Pulmonary artery endothelial cell (primary cell): ENCODE data around the gene ABHD17A. TPM values are rescaled to one million over a fixed set of nuclear protein-coding genes. Genes with fewer than 3 reads are reported as not detected.

Experiments
- DNase-seq: peaks from one replicate; pipeline ENCODE4 v3.0.0-alpha.2; 2011; ENCODE audit warnings: low read depth, low spot score
- total RNA-seq: library from RNA; depleted of rRNA; stranded (reverse); fragments of >200 nt; gene quantifications from 2 replicates; pipeline ENCODE4 v1.2.3, GENCODE V29; 2014

Gene ABHD17A
- total RNA-seq, 1 donor from 2014 or later, result 128 TPM

DNA sequence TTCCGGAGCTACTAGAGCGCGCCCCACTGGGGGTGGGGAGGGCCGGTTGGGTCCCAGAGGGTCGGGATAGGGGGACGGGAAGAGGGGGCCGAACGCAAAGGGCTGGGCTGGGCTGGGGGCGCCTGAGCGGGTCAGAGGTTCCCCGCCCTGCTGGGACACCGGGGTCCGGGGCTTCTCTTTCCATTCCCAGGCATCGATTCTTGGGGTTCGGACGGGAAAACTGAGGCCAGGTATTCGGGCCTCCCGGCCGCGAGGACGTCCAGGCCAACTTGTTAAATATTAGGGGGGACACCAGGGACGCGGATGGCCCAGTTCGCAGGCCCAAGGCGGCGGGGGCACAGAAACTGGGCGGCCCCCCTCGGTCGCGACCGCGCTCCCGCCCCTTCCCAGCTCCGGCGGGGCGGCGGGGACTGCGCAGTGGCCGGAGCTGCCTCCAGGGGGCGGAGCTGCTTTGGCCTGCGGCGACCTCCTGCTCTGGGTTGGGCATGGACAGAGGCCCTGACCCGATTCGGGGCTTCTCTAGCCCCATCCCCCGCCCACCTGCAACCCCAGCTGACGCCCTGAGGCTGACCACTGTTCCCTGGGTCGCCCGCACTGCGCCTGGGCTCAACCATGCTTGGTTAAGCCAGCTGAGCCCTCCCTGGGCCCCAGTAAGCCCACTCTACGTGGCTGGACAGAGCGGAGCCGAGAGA, 20.7 kb downstream of the ABHD17A start:
- DNase-seq, result no peak

DNA sequence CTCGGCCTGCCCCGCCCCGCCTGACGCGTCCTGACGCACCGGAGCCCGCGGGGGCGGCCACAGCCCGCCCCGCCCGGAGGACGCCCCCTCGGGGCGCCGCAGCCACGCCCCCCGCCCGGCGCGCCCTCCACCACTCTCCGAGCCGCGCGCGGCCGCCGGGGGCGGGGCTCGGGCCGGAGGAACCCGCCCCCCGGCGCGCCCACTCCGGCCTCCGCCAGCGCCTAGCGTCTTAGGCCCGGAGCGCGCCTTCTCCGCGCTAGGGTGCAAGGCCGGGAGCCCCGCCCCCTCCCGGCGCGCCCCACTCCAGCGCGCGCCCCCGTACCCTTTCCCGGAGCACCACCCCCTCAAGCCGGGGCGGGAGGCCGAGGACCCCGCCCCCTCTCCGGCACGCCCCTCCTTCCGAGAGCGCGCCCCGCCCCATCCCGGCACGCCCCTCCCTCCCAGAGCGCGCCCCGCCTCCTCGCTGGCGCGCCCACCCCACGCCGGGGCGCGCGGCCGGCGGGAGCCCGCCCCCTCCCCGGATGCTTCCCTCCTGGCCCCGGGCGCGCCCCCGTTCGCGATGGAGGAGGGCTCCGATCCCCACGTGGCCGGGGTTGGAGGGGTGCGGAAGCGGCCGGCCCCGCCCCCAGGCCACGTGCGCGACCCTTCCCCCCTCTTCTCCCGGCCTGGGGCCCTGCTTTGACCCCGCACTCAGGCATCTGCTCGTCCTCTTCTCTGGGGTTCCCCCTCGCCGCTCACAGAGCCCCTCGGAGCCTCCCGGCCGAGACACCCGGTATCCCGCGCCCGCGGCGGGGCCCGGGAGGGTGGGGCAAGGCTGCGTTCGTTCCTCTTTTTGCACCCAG, 21.4 kb downstream of the ABHD17A start:
- no peak for DNase-seq

DNA sequence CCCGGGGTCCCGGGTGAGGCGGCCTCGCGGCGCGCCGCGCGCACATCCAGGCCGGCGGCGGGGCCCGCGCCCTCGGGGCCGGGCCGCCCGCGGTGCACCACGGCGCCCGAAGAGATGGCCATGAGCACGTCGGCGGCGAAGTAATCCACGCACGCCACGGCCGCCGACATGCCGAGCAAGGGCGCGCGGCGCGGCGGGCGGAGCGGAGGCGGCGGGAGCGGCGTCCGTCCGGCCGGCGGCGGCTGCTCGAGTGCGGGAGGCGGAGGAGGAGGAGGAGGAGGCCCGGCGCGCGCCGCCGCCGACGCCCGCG, 22.0 kb downstream of the ABHD17A start, which contains the start of gene KLF16:
TSS of gene KLF16 (minus strand) at position 252 of the 310 bp plus-strand sequence. CDS start at position 170, 82 bp downstream.
- no peak for DNase-seq

DNA sequence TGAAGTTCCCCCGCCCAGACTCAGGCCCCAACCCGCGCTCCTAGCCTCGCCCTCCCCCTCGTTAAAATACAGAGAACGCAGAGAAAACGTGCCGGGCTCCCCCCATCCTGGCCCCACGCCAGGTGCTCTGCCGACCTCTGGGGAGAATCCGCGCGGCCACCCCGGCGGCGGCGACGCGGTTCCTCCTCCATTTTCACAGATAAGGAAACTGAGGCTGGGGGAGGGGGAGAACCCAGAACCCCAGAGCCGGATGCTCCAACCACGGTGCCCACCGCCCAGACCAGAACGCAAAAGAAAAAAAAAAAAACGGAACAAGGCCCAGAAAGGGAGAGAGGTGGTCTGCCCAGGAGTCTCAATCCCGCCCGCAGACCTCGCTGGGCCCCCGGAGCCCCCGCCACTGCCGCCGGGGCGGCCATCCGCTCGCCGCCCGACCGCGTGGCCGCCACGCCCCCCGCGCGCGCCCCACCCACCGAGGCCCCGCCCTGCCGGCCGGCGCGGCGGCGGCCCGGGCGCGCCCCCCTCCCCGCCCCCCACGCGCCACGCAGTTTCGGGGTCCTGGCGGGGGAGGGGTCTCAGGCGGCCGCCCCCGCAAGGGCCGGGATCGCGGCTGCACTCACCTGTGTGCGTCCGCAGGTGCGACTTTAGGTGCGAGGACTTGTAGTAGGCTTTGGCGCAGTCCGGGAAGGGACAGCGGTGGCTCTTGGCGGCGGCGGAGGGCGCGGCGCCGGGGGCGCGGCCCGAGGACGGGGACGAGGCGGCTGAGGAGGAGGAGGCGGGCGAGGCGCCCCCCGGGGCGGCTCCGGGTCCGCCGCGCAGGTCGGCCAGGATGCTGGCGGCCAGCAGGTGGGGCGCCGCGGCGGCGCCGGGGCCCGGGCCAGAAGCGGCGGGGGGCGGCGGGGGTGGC, 22.6 kb downstream of the ABHD17A start:
- no peak for DNase-seq

DNA sequence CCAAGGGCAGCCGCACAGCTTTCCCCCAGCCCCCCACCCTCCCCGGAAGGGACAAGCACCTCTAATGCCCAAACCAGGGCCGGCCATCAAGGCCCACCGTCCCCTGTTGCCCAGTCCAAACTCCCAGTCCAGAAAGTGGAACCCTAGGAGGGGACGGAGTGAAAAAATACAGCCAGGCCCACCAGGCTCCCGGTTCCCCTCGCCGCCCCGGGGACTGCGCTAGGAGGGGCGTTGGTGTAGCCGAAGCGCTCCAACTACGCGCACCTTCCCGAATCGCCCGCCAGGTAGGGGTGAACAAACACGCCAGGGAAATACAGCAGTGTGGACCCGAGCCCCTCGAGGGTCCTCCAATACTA, 23.2 kb downstream of the ABHD17A start:
- DNase-seq, result no peak

DNA sequence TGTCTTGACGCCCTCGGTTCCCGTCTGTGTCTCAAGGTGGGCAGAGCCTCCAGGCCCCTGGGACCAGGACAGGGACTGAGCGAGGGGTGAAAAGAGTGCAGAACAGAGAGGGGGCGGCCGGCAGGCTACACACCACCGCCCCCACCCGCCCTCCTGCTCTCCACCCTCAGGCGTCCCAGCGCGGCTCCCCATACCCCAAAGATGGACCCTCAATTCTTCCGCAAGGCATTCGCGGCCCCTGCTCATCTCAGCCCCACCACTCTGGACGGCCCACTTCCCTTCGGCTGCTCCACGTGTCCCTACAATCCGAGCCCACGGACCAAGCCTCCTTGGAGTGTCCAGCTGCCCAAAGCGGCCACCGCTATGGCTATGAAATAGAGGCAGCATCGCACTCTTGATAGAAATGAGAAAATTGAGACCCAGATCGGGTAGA, 23.7 kb downstream of the ABHD17A start:
- no peak for DNase-seq

DNA sequence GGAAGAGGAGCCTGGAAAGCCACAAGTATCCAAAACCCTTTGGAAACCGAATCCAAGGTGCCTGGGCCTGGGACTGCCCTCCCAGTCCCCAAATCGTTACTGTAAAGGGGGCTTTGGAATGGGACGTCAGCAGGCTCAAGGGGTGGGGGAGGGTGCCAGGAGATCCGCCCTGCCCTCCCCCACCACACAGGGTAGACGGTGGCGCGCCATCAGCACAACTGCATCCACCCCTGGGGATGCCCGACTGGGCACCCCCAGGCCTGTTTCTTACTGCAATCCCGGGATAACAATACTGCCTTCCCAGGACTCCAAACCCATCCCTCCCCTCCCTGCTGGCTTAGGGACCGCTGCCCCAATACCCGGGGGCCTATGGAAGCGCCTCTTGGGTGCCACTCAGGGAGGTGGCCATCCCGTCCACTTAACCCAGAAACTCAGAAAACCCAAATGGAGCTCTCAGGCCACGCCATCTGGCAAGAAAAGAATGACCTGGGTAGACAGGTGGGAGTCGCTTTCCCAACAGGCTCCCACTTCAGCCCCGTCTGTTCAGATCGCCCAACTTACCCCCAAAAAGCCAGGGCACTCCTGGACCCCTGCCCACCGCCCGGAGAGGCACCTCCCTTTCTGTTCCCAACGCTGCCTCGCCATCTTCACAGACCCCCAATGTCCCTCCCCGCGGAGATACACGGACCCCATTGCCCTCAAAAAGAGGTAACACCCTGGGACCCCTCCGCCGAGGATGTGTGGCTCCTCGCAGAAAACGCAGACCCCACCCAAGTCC, 24.3 kb downstream of the ABHD17A start:
- no peak for DNase-seq

DNA sequence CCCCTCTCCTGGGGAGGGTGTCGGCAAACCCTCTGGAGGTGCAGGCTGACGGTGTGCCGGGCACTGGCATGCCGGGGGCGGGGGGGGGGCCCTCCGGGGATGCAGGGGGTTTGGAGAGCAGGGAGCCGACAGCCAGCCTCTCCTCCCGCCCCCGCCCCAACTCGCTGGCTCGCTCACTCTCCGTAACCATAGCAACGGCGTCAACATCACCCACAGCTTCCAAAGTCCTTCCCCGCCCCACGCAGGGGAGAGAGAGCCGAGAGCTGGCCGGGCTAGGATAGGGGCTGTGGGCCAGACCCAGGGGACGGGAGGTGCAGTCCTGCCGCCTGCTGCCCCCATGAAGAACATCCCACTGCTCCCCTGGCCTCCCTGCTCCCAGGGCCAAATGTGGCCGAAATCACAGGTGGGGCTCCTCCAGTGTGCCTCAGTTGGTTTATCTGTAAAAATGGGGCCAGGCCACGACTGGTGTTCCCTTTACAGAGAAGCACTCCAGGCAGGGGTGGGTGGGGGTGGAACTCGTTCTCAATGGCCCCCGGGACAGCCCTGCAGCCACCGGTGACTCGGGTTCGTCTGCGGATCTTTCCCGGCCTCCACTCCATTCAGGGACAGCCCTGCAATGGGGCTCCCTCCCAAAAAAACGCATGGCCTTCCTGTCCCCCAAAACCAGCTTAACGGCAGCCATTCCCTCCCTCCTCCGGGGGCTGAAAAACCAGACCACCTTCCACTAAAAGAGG, 25.1 kb downstream of the ABHD17A start:
- no peak for DNase-seq

DNA sequence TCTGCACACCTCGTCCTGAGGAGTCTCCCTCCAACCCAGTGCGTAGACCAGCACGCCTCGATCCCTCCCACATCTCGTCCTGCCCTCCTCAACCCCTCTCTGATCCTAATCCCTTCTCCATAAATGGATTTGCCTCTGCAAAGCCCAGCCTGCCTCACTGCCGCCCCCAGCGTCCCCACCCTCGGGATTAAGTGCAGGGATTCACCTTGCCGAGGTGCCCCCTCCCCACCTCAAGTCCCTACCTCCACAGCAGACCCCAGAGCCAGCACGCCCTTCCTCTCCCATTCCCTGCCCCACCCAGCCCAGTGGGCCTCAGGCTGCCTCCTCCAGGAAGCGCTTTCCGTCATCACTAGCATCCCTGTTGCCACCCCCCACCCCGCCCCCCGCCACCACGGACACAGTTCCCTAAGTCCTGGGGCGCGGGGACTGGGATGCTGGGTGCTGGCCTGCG, 25.9 kb downstream of the ABHD17A start:
- DNase-seq, result no peak

DNA sequence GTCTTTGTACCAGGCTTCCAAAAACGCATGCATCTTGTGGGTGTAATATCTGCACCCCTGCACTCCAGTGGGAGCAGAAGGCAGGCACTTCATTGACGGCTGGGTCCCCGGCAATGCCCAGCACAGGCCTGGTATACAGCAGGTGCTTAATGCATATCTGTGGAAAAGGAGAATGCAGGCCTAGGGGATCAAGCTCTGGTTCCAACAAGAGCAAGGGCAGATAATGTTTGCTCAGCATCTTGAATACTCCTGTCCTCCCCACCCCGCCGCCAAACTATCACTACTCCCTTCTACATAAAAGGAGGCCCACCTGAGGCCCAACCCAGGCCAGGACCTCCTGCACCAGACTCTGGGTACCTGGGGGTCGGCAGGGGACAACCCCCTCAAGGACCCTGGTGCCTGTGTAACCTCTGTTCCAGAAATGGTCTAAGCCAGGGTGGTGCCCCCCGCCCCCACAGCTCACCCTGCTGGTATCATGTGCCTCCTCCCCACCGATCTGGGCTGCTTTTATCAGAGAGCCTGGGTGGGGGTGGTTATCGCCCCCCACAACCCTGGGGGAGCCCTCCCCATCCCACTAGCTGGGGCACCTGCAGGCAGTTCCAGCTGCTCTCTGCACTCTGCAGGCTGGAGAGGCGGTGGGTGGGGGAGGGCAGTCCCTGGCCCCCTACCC, 26.7 kb downstream of the ABHD17A start:
- DNase-seq, result no peak

DNA sequence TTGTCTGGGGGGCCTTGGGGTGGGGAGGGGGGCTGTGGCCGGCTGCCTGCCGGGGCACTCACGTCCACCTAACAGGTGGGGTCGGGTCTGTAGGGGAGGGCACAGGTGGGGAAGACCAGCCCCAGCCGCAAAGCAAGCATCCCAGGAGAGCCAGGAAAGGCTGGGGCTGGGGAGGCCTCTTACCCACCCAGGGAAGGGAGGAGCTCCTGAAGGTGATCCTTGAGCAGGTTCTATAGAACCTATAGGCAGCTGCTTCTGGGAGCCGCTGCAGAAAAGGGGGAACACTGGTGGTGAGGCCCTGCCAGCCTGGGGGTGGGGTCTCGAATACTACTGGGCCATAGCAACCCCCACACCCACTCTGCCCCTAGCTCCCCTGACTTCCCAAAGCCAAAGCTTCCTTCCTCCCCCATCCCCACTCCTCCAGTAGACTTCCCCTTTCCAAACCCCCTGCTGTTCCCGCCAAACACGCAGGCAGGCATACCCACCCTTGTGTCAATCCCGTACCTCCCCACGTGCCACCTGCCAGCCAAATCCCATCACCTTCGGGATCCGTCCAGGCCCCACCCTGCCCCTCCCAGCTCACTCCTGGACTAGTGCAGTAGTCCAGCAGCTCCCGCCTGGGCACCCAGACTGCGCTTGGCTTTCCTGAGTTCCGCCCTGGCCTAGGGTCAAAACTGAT, 27.5 kb downstream of the ABHD17A start:
- no peak for DNase-seq

DNA sequence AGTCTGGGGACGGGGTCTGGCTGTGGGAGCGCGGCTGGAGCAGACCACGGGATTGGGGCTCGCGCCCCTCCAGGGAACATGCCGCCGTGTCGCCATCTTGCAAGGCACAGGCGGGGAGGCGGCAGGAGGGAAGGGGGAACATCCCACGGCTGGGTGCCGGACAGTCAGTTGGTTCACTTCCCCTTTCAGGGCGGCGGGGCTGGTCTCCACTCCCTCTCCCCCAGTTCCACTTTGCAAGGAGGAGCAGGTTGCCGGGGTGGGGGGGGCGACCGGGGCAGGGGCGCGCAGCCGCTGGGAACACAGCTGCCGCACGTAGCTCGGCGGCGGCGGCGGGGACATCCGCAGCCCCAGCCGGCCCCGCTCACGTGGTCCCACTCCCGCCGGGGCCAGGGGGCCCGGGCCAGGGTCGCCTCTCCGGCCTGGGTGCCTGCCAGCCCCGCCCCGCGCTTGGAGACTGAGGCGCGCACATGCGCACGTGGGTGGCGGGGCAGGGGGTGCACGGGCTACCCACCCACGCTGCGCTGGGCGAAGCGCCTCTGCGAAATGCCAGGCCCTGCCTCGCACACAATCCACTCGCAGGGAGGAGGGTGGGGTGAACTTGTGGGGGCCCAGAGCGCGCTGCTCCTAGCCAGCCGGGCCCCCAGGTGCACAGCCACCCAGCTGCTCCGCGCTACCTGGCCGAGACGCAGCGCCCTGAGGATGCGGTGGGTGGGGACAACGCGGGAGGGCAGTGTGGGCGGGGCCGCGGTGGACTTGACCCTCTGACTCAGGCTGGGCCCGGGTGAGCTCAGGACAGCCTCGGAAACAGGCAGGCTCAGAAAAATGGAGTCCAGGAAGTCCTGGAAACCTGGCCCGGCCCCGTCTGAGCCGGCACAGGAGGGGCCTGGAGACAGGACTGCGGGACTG, 28.3 kb downstream of the ABHD17A start:
- DNase-seq, result no peak

DNA sequence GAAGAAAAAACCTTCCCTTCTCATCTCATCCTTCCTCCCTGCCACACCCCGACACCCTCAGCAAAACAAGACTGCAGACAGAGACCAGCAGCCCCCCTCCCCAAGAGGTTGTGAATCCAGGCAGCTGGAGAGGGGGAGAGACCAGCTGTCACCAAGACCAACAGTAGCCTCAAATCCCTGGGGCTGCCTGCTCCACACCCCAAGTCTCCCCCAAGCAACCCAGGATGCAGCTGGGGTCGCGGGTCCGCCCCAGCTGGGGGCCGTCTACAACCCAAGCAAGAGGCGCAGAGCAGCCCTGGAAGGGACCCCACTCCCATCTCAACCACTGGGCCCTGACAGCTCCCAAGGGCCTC, 29.0 kb downstream of the ABHD17A start:
- DNase-seq, result no peak

DNA sequence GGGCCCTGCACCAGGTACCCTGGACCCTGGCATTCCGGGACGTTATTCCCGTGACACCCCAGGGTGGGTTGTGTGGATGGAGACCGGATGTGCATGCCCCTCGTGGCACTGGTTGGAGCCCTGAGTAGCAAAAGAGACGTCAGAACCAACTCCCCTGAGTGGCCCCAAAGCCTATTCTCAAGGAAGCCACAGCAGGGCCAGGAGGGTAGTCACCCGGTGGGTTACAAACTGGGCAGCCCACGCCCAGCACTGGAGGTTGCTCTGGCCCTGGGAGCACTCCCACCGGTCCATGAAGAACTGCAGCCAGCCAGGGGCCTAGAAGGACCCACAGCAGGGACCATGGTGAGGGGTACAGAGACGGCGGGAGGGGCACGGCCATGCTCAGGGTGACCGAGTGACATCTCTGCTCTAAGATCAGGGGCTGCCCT, 29.5 kb downstream of the ABHD17A start:
- no peak for DNase-seq

DNA sequence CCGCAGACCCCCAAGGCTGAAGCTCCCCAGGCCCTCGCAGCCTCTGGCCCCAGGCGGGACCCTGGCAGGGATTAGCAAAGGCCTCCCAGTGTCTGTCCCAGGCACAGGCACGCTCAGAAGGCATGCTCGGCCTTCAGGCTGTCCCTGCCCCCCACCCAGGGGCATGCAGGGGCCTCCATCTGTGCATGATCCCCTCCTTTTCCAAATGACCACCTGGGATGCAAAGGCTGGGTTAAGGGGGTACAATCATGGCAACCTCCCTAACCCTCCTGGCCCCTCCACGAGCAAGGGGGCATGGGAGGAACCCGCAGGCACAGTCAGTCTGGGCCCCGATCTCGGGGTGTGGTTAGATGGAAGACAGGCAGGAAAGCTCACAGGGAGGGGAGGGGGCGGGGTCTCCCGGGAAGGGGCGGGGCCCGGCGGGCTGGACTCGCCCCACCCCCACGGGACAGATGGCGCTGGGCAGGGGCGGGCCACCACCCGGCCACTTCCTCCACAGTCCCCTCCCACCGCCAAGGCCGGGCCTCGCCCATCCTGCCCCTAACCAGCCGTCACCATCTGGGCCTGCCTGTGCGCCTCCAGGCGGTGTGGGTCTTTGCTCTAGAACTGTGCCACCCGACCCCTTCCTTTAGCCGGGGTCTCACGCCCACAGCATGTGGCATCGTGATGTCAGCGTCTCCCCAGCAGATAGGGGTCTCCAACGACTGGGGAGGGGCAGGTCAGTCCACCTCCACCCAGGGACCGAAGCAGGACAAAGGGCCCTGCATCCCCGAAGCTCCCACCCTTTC, 30.1 kb downstream of the ABHD17A start:
- peak; percentile 65 for DNase-seq

DNA sequence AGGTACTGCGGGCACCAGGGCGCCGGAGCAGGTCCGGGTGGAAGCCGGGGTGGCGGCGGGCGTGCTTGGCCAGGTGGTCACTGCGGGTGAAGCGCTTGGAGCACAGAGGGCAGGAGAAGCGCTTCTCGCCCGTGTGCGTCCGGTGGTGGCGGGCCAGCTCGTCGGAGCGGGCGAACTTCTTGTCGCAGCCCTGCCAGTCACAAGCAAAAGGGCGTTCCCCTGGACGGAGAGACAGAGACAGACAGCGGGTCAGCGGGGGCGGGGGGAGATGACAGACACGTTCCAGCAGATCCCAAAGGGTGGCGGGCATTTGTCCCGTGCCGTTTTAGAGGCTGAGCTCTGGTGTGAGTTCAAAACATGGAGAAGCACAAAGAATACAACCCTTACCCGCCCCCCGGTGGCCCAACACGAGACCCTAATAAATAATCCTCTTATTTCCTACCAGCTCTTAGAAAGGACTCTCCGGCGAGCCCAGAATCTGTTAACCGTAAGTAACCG, 30.7 kb downstream of the ABHD17A start:
- DNase-seq, result no peak

DNA sequence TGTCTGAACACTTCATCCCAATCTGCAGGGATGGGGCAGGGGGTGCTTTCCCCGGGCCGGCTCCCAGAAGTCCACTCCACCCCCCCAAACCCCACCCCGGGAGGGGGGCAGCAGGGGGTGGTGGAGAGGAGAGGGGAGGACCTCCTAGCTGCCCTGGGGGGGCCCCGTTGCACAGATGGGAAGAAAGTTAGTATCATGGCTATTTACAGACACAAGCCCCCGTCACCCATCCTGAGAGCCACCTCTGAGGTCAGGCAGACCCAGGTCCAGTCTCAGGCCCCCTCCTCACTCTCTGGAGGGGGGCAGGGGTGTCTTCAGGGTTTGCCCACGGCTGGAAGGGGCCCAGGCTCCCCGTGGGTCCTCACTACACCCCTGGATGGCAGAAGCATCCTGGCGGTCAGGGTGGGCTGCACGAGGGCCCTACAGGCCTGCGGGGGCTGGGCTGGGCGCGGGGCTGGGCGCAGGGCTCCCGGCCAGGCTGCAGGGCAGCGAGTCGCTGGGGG, 31.2 kb downstream of the ABHD17A start:
- DNase-seq, result no peak
